ENCODE results near the gene CSRP3. TPM values are rescaled to one million over a fixed set of nuclear protein-coding genes. Genes with fewer than 3 reads are reported as not detected.

Gene CSRP3
- not detected in 2 replicates for total RNA-seq (2021)
- Bru-seq, nascent RNA, result not detected
- BruChase-seq, experiment 1, labeled RNA remaining after a 2-hour chase, result not detected
- BruChase-seq, experiment 2, labeled RNA remaining after a 6-hour chase, result not detected
- long read RNA-seq, result 0 reads

DNA sequence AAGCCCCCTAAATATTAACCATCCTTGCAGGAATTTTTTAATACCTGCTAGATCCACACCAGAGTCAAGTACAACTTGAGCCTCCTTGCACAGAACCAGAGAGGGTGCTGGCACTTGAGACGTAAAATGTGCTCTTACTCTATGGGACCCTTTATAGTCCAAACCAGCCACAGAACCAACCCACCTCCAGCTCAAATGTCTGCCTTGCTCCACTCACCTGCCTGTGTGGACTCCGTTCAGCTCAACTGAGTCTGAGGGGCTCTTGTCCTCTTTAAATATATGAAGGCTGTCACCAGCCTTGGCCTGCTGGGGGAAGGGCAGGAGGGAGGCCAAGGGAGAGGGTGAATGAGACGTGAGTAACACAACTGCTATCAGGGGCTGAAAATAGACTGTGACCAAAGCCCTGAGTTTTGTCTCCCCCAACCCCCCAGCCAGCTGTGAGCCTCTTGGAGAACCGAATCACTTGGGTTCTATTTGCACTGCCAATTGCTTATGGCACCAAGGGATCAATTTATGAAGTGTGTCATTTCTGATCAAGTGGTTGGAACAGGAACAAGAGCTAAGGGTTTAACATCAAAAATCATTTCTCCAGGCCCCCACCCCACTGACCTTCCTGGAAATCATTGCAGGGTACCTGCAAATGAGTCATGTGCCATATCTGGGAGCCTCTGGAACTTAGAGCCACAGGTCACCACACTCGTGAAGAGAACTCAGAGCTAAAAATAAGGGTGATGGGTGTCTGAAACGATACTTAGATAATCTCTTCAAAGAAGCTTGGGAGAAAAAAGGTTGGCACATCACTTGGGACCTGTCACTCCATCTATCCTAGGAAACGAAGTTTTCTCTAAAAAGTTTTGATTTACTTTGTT is at the start of gene CSRP3:
TSS of gene CSRP3 (minus strand) at position 247 of the 869 bp plus-strand sequence. CDS start 9,535 bp downstream, outside the sequence.
- 0 out of 2 replicates have a peak within 1 kb of the TSS, but pooled peaks have one; percentile 4 for H3K27ac ChIP-seq
- H3K27me3 ChIP-seq (ENCODE audit: insufficient read depth, low read depth), result no peaks in the 10 kb centered on the region
- peaks cover 8% of the 10 kb centered on the region for H3F3A ChIP-seq (ENCODE audit: insufficient read depth, low read depth)
- H4K20me1 ChIP-seq (ENCODE audit: insufficient read depth), result no peaks in the 10 kb centered on the region
- no peak for DNase-seq
- ChIA-PET CTCF (no interaction called here), POLR2A (ENCODE audit: unreplicated experiment) (no interaction called here)
- H3K4me1 ChIP-seq (replicated peaks; ENCODE audit: insufficient read depth), result peaks cover 21% of the 10 kb centered on the region
- no peaks in the 10 kb centered on the region for H3K9me2 ChIP-seq (ENCODE audit: insufficient read depth)
- no peaks in the 10 kb centered on the region for H3K79me2 ChIP-seq (ENCODE audit: low read depth)
- no peak within 1 kb of the TSS for H2AFZ ChIP-seq
- no peak within 1 kb of the TSS for H3K4me3 ChIP-seq
- H3K36me3 ChIP-seq (ENCODE audit: low read depth), result no peaks in the 10 kb centered on the region
- intact Hi-C loops (cut with micrococcal nuclease; ENCODE audit: unreplicated experiment), result loop anchor here (2.0 kb wide), 1 partner anchor 39 kb away; the partner anchor contains the start of gene E2F8
- H3K9me3 ChIP-seq (ENCODE audit: insufficient read depth, low read depth), result no peaks in the 10 kb centered on the region
- TF ChIP-seq EZH2 (IDR thresholded peaks at IDR 0.05; ENCODE audit: low read depth), result no peak
- TF ChIP-seq, protein P1, sequence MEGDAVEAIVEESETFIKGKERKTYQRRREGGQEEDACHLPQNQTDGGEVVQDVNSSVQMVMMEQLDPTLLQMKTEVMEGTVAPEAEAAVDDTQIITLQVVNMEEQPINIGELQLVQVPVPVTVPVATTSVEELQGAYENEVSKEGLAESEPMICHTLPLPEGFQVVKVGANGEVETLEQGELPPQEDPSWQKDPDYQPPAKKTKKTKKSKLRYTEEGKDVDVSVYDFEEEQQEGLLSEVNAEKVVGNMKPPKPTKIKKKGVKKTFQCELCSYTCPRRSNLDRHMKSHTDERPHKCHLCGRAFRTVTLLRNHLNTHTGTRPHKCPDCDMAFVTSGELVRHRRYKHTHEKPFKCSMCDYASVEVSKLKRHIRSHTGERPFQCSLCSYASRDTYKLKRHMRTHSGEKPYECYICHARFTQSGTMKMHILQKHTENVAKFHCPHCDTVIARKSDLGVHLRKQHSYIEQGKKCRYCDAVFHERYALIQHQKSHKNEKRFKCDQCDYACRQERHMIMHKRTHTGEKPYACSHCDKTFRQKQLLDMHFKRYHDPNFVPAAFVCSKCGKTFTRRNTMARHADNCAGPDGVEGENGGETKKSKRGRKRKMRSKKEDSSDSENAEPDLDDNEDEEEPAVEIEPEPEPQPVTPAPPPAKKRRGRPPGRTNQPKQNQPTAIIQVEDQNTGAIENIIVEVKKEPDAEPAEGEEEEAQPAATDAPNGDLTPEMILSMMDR (conservative IDR thresholded peaks at IDR 0.05), result no peak
- no TSS peak for BruUV-seq (replicated peaks)
- H3K4me2 ChIP-seq, result peak within 1 kb of the TSS; percentile 58

DNA sequence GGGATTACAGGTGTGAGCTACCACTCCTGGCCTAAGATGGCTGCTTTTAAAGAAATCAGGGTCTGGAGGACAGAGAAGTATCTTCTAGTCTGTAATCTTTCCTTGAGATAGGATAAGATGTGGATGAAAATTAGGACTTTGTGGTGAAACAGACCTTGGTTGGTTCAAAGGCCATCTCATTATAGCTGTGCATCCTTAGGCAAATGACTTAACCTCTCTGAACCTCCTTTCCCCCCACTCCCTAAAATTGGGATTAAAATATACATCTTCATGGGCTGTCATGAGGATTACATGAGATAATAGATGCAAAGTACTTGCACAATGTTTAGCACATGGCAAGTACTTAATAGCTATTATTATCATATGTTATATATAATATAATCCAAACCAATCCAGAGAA is 49.8 kb upstream of the CSRP3 start:
- H3K9me2 ChIP-seq (ENCODE audit: insufficient read depth), result no peaks in the 10 kb centered on the region
- CTCF ChIA-PET, result no interaction called here
- POLR2A ChIA-PET (ENCODE audit: unreplicated experiment), result no interaction called here
- H3K27me3 ChIP-seq (ENCODE audit: insufficient read depth, low read depth), result no peaks in the 10 kb centered on the region
- H3K27ac ChIP-seq, result no peak overlapping the region
- peaks cover 42% of the 10 kb centered on the region for H3K9me3 ChIP-seq (ENCODE audit: insufficient read depth, low read depth)
- DNase-seq, result no peak
- no peaks in the 10 kb centered on the region for H3K4me1 ChIP-seq (replicated peaks; ENCODE audit: insufficient read depth)
- H3K4me3 ChIP-seq, result no peak overlapping the region
- no peaks in the 10 kb centered on the region for H3K79me2 ChIP-seq (ENCODE audit: low read depth)
- intact Hi-C loops (cut with micrococcal nuclease; ENCODE audit: unreplicated experiment), result no loop called here
- H2AFZ ChIP-seq, result no peak overlapping the region
- no TSS peak for BruUV-seq (replicated peaks)
- H3K36me3 ChIP-seq (ENCODE audit: low read depth), result no peaks in the 10 kb centered on the region
- no peak overlapping the region for H3K4me2 ChIP-seq
- TF ChIP-seq, protein P1 (conservative IDR thresholded peaks at IDR 0.05), result no peak
- TF ChIP-seq EZH2 (IDR thresholded peaks at IDR 0.05; ENCODE audit: low read depth), result no peak
- no peaks in the 10 kb centered on the region for H4K20me1 ChIP-seq (ENCODE audit: insufficient read depth)
- no peaks in the 10 kb centered on the region for H3F3A ChIP-seq (ENCODE audit: insufficient read depth, low read depth)

DNA sequence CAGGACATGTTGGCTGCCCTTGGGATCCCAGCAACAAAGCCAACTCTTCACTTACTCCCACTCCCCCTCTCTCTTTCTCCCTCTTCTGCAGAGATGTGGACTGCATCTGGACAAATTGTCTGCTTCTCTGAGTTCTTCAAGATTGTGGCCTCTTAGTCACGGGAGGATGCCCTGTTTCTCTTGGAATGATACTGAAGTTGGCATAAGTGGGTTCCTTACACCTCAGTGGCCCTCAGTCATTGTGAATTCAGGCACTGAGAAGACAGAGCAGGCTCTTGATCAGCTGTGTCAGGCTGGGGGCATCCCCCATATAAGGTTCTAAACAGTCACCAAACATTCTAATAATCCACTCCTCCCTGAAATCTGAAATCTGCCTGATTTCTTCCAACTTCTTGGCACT is 45.0 kb upstream of the CSRP3 start:
- no peak overlapping the region for H3K27ac ChIP-seq
- CTCF ChIA-PET, result no interaction called here
- POLR2A ChIA-PET (ENCODE audit: unreplicated experiment), result no interaction called here
- no peak for DNase-seq
- no peaks in the 10 kb centered on the region for H3K9me2 ChIP-seq (ENCODE audit: insufficient read depth)
- no peaks in the 10 kb centered on the region for H4K20me1 ChIP-seq (ENCODE audit: insufficient read depth)
- H2AFZ ChIP-seq, result no peak overlapping the region
- BruUV-seq (replicated peaks), result no TSS peak
- peaks cover 54% of the 10 kb centered on the region for H3K9me3 ChIP-seq (ENCODE audit: insufficient read depth, low read depth)
- H3K4me3 ChIP-seq, result no peak overlapping the region
- no peaks in the 10 kb centered on the region for H3K27me3 ChIP-seq (ENCODE audit: insufficient read depth, low read depth)
- peaks cover 34% of the 10 kb centered on the region for H3F3A ChIP-seq (ENCODE audit: insufficient read depth, low read depth)
- peaks cover 5% of the 10 kb centered on the region; the same call in 1 of the 2 replicates for H3K36me3 ChIP-seq (ENCODE audit: low read depth)
- peaks cover 44% of the 10 kb centered on the region for H3K4me1 ChIP-seq (replicated peaks; ENCODE audit: insufficient read depth)
- no peak for TF ChIP-seq EZH2 (IDR thresholded peaks at IDR 0.05; ENCODE audit: low read depth)
- TF ChIP-seq, protein P1 (conservative IDR thresholded peaks at IDR 0.05), result no peak
- intact Hi-C loops (cut with micrococcal nuclease; ENCODE audit: unreplicated experiment), result loop anchor here (10.0 kb wide), 1 partner anchor 648 kb away; no protein-coding TSS in a partner anchor
- no peak overlapping the region for H3K4me2 ChIP-seq
- no peaks in the 10 kb centered on the region for H3K79me2 ChIP-seq (ENCODE audit: low read depth)
